Spinal cord (tissue), 10 donors: ENCODE data around the gene MIGA2. TPM values are rescaled to one million over a fixed set of nuclear protein-coding genes. Genes with fewer than 3 reads are reported as not detected.

Experiments used
- DNase-seq, 6 donors: peaks; one replicate each; pipeline versions ENCODE4 v3.0.0 to v3.0.0-alpha.2; 2013 to 2015; ENCODE audit warnings: low spot score in 6 of 6, low read depth in 4 of 6
- H3K27ac ChIP-seq: one replicate; pipeline ENCODE4 v1.5.1; 2013; ENCODE audit warnings: low read depth, low read length, control low read depth
- H3K27me3 ChIP-seq: one replicate; pipeline ENCODE4 v1.6.1; 2013; ENCODE audit warnings: low read length; ENCODE audit not compliant: control insufficient read depth, insufficient read depth
- H3K36me3 ChIP-seq: one replicate; pipeline ENCODE4 v1.6.1; 2013; ENCODE audit warnings: low read length; ENCODE audit not compliant: control insufficient read depth, insufficient read depth
- H3K4me1 ChIP-seq: one replicate; pipeline ENCODE4 v1.6.1; 2013; ENCODE audit warnings: low read length; ENCODE audit not compliant: control insufficient read depth, insufficient read depth
- H3K4me3 ChIP-seq: one replicate; pipeline ENCODE4 v1.5.1; 2013; ENCODE audit warnings: low read depth, low read length, control low read depth
- H3K9me3 ChIP-seq: one replicate; pipeline ENCODE4 v1.6.1; 2013; ENCODE audit warnings: low read length; ENCODE audit not compliant: control insufficient read depth, insufficient read depth
- WGBS: methylation state at CpG from one replicate; pipeline ENCODE4 v1.1.5; 2013; ENCODE audit warnings: missing lambda C conversion rate; ENCODE audit not compliant: insufficient coverage; 5-methylcytosine and 5-hydroxymethylcytosine counted together
- polyA plus RNA-seq, 2 donors: library from polyadenylated mRNA; unstranded; fragments of 120-200 nt; gene quantifications; one replicate each; pipeline ENCODE4 v1.2.1, GENCODE V29; 2013; ENCODE audit not compliant: insufficient read length in 2 of 2
- total RNA-seq, 2 donors: library from RNA; depleted of rRNA in 1 of 2; stranded (reverse); fragments of 120-200 nt in 1 of 2; fragments of >200 nt in 1 of 2; gene quantifications; one replicate each; pipeline versions ENCODE4 v1.2.3 to v1.2.4, GENCODE V29; 2013 to 2014
- donor health status: healthy.

Gene MIGA2
- total and polyA plus RNA-seq, 4 donors, result 21.2 to 35.6 (median 26.9) TPM

DNA sequence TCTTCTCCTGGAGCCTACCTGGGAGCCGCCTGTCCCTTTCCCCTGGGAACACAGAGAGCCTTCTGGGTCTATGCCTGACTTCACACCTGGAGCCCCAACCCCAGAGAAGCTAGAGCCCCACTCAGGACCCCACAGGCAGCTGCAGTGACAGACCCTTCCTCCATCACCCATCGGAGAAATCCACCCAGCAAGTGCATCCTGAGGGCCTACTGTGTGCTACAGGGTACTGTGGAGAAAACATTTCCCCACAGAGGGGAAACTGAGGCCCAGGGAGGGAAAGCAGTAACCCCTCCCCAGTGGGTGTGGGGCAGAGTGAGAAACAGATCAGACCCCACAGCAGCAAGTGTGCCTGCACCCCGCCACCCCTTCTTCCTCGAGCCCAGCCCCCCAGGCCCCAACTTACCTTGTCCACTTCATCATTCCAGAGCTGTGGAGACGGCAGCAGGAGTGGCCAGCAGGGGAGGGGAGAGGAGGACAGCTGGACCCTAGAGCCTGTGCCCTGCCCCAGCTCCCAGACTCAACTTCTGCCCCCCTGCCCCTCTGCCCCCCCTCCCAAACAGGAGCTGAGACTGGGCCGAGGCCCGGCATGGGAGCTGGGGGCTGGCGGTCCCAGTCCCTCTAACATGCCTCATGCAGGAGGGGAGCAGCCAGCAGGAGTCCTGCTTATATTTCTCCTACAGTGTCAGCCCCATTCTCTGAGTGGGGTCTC, 26.0 kb upstream of the MIGA2 start:
- Histone ChIP-seq H3K36me3 (peaks cover 97% of the 10 kb centered on the region), H3K27ac (no peak overlapping the region), H3K9me3 (no peaks in the 10 kb centered on the region), H3K27me3 (no peaks in the 10 kb centered on the region), H3K4me3 (no peak overlapping the region), H3K4me1 (peaks cover 16% of the 10 kb centered on the region)
- no peak for DNase-seq
- 87% methylated on average over 5 of the region's 8 CpGs for WGBS

DNA sequence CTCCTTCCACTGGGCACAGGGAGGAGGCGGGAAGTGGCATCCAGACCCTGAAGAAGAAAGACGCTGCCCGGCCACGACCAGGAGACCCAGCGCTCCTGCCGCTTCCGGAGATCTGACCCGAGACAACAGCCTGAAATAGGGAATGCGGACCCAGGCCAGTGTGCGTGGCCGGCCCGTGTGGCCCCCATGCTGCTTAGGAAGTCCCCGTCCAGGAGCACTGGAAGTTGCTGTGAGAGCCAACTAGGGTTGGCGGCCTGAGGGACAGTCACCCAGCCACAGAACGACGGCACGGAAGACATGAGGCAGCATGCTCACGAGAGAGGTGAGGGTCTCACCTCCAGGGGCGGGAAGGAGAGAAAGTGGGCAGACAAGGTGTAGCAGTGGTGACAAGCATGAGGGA, 25.3 kb upstream of the MIGA2 start:
- Histone ChIP-seq H3K36me3 (peaks cover 96% of the 10 kb centered on the region), H3K27me3 (no peaks in the 10 kb centered on the region), H3K4me3 (no peak overlapping the region), H3K27ac (no peak overlapping the region), H3K9me3 (no peaks in the 10 kb centered on the region), H3K4me1 (peaks cover 10% of the 10 kb centered on the region)
- DNase-seq, result no peak
- WGBS, result 95% methylated on average over 17 of the region's 19 CpGs

DNA sequence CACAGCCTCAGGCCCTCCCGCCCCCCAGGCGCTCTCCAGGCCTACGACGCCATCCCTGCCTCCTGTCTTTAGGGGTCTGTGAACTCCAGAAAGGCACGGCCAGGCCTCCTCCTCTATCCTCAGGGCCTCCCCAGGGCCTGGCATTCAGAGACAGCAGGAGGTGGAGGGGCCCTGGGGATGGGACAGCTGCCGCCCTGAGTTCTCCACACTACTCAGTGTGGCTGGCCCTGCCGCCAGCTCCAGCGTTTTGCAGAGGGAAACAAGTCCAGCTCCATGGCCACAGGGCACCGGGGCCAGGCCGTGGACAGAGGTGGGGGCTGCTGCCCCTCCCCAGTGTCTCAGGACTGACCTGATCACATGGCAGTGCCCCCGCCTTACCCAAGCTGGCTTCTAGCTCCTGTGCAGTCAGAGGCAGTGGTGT, 24.7 kb upstream of the MIGA2 start:
- Histone ChIP-seq H3K27me3 (no peaks in the 10 kb centered on the region), H3K4me1 (peaks cover 6% of the 10 kb centered on the region), H3K27ac (no peak overlapping the region), H3K4me3 (no peak overlapping the region), H3K36me3 (peaks cover 93% of the 10 kb centered on the region), H3K9me3 (no peaks in the 10 kb centered on the region)
- no peak for DNase-seq
- 75% methylated on average over 11 of the region's 11 CpGs for WGBS

DNA sequence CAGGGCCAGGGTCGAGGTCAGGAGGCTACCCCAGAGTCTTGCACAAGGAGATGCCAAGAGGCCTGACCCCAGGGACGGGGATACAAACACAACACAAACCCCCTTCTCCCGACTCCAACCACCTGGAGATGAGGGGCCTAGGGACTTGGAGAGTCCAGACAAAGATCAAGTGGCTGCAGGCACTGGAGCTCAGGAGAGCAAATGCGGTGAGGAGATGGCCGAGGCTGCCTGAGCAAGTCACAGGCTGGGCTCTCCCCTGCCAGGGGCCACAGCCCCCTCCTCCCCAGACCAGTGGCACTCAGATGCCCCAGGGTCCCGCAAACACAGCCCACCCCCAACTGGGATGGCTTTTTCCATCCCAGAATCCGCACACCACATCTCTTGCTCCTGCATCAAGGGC, 24.1 kb upstream of the MIGA2 start:
- DNase-seq, result no peak
- Histone ChIP-seq H3K4me1 (peaks cover under 1% of the 10 kb centered on the region), H3K27me3 (no peaks in the 10 kb centered on the region), H3K9me3 (no peaks in the 10 kb centered on the region), H3K27ac (no peak overlapping the region), H3K36me3 (peaks cover 90% of the 10 kb centered on the region), H3K4me3 (no peak overlapping the region)
- WGBS, result 100% methylated on average over 3 of the region's 7 CpGs

DNA sequence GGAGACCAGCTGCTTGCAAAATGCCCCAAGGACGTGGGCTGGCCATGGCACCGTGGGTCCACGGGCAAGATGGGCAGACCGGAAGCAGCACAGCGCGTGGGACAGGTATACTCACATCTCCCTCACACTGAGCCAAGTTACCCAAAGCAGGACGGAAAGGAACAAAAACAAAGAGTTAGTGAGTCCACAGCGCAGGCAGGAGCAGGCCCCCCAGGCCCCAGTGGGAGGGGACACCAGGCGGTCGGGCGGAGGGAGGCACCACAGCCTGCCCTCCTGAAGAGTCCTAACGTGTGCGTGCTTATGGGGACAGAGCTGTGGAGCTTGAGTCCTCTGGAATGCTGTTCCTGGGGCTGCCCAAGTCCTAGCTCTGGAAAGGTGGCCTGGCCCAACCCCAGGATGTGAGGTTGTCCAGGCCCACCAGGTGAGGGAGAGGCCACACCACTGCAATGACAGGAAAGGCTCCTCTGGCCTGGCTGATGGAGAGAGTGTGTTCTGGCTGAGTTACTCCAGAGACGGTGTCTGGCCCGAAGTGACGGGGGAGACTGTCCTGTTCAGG, 23.5 kb upstream of the MIGA2 start:
- no peak for DNase-seq
- no peak overlapping the region for H3K27ac ChIP-seq
- no peaks in the 10 kb centered on the region for H3K4me1 ChIP-seq
- WGBS, result 89% methylated on average over 16 of the region's 16 CpGs
- no peaks in the 10 kb centered on the region for H3K27me3 ChIP-seq
- no peaks in the 10 kb centered on the region for H3K9me3 ChIP-seq
- peaks cover 88% of the 10 kb centered on the region for H3K36me3 ChIP-seq
- H3K4me3 ChIP-seq, result no peak overlapping the region

DNA sequence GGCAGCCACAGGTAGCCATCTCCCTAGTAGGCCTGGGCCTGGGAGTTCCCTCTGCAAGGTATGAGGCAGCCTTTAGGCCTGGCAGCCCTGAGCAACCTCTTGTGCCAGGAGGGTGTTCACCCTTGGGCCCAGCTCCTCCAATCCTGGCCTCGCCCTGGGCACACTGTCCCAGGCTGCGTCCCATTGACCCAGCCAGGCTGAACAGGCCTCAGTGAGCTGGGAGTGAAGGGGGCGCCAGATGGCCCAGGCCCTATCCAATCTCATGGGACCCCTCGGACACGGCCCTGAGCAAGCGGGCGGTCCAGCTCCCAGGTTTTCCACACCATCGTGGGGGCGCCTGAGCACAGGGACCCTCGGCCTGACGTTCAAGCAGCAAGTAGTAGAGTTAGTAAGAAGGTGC, 22.8 kb upstream of the MIGA2 start:
- 93% methylated on average over 11 of the region's 11 CpGs for WGBS
- DNase-seq, result no peak
- H3K36me3 ChIP-seq, result peaks cover 84% of the 10 kb centered on the region
- no peaks in the 10 kb centered on the region for H3K4me1 ChIP-seq
- no peak overlapping the region for H3K4me3 ChIP-seq
- no peaks in the 10 kb centered on the region for H3K27me3 ChIP-seq
- no peaks in the 10 kb centered on the region for H3K9me3 ChIP-seq
- no peak overlapping the region for H3K27ac ChIP-seq

DNA sequence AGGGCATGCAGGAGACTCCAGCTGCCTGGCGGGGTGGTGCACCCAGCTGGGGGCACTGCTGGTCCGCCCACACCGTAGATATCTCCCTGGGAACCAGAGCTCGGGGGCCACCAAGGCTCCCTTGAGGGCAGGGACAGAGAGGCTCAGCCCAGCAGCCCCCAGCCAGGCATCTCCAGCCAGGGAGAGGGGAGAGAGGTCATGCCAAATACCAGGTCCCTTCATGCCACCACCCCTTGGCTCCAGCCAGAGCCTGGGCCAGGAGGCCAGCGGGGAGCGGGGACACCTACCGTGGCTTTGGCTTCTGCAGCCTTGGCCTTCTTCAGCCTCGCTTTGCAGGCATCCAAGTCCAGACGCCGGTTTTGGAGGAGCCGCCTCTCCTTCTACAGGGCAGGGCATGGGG, 22.3 kb upstream of the MIGA2 start:
- Histone ChIP-seq H3K27ac (no peak overlapping the region), H3K36me3 (peaks cover 82% of the 10 kb centered on the region)
- WGBS, result 92% methylated on average over 11 of the region's 11 CpGs

DNA sequence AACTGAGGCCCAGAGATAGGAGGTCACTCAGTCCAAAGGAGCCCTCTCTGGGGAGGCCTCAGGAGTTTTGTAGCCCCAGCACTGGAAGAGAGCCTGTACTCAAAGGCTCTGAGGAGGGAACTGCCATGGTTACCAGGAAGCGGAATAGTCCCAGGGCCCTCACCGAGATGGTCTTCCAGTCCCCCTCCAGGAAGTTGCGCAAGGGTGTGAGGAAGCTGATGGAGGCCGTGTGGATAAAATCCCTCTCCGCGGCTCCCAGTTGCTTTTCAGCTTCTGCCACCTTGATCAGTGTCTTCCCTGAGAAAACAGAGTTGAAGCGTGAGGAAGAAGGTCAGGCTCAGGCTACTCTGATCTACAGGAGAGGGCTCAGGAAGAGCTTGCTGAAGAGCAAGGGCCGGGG, 21.8 kb upstream of the MIGA2 start:
- no peaks in the 10 kb centered on the region for H3K4me1 ChIP-seq
- H3K27me3 ChIP-seq, result no peaks in the 10 kb centered on the region
- no peaks in the 10 kb centered on the region for H3K9me3 ChIP-seq
- peaks cover 82% of the 10 kb centered on the region for H3K36me3 ChIP-seq
- DNase-seq, result no peak
- no peak overlapping the region for H3K4me3 ChIP-seq
- H3K27ac ChIP-seq, result no peak overlapping the region
- 90% methylated on average over 8 of the region's 8 CpGs for WGBS

More for the DNA sequence above, 22.3 kb upstream of the MIGA2 start:
- no peaks in the 10 kb centered on the region for H3K9me3 ChIP-seq
- no peaks in the 10 kb centered on the region for H3K27me3 ChIP-seq
- H3K4me1 ChIP-seq, result no peaks in the 10 kb centered on the region
- H3K4me3 ChIP-seq, result no peak overlapping the region
- DNase-seq, result no peak

DNA sequence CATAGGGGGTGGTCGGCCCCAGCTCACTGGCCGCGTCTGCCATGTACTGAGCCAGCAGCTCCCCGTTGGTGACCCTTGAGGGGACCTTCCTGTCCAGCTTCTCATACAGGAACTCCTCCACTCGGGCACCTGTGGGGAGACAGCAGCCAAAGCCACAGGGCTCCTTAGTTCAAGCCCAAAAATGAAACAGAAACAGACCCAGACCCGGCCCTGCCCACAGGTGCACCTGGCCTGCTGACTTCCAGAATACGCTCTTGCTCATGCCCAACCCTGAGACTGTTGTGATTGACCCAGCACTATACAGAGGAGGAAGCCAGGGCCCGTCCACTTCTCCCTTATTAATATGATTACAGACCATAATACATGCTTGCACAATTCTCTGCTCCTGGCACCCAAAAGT, 15.3 kb upstream of the MIGA2 start:
- no peak for DNase-seq
- Histone ChIP-seq H3K4me3 (no peak overlapping the region), H3K4me1 (peaks cover 14% of the 10 kb centered on the region), H3K36me3 (peaks cover 54% of the 10 kb centered on the region), H3K27me3 (no peaks in the 10 kb centered on the region), H3K27ac (no peak overlapping the region), H3K9me3 (no peaks in the 10 kb centered on the region)
- 73% methylated on average over 8 of the region's 8 CpGs for WGBS

DNA sequence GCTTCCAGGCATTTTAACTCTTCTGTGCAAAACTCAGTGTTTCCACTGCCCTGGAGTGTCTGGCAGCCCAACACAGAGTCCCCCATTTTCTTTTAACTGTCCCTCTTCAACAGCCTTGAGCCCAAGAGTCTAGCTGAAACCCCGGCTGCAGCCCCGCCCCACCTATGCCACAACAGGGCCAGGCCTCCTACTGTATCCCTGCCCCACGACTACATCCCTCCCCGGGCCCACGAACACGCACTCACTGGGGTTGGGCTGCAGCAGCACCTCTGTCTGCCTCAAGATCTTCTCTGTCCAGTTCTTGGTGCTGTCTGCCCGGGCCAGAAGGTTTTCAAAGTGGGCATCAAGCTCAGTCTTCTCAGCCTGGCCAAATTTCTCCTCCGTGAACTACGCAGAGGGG, 14.4 kb upstream of the MIGA2 start:
- no peaks in the 10 kb centered on the region for H3K9me3 ChIP-seq
- no peak for DNase-seq
- H3K27me3 ChIP-seq, result no peaks in the 10 kb centered on the region
- H3K36me3 ChIP-seq, result peaks cover 48% of the 10 kb centered on the region
- WGBS, result 76% methylated on average over 8 of the region's 9 CpGs
- peaks cover 23% of the 10 kb centered on the region for H3K4me1 ChIP-seq
- H3K27ac ChIP-seq, result no peak overlapping the region
- H3K4me3 ChIP-seq, result no peak overlapping the region
